Erythroblast (primary cell): ENCODE results near the gene SLC22A23.

ENCODE experiments used
- GATA1 ChIP-seq: IDR thresholded peaks from 2 replicates; pipeline ENCODE4 v1.6.1; 2011; ENCODE audit warnings: low read depth, mild to moderate bottlenecking, control low read depth, low read length, moderate library complexity
- POLR2A ChIP-seq: IDR thresholded peaks from 2 replicates; pipeline ENCODE4 v1.6.1; 2011; ENCODE audit warnings: mild to moderate bottlenecking, low read length

DNA sequence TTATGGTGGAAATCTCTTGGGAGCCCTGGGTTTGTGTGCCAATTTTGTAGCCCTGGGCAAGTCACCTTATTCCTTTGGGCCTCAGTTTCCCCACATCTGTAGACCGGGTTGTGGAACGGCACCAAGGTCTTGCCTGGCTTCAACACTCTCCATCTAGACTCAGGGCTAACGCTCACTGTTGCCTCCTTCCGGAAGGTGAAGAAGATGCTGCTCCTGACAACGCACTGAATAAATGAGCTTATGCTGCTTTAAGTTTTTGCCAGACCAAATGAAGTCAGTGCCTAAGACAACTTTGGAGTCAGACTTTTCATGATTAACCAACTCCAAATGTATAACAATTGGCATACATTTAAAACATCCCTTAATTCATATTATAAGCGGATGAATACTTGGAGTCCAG is 145.0 kb downstream of the SLC22A23 start:
- TF ChIP-seq POLR2A (no peak), GATA1 (no peak)
